HG03469 (cell line): Measurements from ENCODE around the gene TAC3.
"Not testable (repeated sequence)": the region's sequence is repeated elsewhere in the genome, so short reads cannot be mapped to it uniquely, and the experiment has no call there.

Source experiments
- ATAC-seq: cut with Tn5 transposase; IDR thresholded peaks from one replicate; pipeline ENCODE4 v1.9.1; 2021; ENCODE audit warnings: mild to moderate bottlenecking, moderate library complexity, moderate number of reproducible peaks; ENCODE audit not compliant: unreplicated experiment

Gene TAC3

GRCh38 chr12:57039016-57039798, 22.9 kb upstream of the TAC3 start:
- no peak for ATAC-seq

DNA sequence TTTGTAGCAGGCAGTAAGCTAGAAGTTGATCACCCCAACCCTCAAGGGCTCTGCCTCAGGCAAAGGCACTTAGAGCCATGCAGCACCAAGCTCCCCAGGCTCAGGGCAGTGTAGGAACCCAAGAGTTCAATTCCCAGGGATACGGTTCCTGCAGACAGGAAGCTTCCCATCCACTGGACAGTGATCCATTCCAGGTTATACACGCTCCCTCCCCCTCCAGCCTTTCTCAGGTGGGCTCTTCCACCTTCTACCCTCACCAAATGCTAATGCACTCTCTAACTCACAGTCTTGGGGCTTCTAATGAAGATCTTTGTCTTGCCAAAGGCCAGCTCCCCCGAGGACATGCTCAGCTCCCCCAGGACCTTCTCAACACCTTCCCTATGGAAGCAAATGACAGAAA, 20.9 kb upstream of the TAC3 start:
- no peak for ATAC-seq

DNA sequence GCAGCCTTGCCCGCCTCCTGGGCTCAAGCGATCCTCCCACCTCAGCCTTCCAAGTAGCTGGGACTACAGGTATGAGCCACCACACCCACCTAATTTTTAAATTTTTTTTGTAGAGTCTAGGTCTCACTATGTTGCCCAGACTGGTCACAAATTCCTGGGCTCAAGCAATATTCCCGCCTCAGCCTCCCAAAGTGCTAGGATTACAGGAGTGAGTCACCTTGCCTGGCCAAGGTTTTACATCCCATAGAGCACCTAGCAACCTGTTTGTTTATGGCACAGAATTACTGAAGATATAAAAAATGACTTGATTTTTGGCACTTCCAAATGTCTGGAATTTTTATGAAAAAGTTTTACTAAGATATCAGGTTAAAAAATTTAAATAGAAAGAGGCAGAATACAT, 17.1 kb upstream of the TAC3 start:
- ATAC-seq = no peak

DNA sequence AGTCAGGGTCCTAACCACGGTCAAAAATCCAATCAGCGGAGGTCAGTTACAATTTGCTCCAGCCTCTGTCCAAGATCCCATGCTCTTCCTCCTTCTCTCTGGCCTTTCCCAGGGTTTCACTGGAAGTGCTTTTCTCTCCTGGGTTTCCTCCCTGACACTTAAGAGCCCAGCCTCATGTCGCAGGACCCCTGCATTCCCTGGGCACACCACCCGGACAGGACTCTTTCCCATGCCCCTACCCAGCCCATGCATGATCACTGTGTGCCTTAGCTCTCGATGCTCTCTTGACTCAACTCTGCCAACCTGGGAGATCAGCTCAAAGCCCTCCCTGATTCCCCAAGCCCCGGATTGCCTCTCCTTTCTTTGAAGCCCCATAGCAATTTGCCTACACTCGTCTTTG, 15.5 kb upstream of the TAC3 start:
- ATAC-seq = no peak

DNA sequence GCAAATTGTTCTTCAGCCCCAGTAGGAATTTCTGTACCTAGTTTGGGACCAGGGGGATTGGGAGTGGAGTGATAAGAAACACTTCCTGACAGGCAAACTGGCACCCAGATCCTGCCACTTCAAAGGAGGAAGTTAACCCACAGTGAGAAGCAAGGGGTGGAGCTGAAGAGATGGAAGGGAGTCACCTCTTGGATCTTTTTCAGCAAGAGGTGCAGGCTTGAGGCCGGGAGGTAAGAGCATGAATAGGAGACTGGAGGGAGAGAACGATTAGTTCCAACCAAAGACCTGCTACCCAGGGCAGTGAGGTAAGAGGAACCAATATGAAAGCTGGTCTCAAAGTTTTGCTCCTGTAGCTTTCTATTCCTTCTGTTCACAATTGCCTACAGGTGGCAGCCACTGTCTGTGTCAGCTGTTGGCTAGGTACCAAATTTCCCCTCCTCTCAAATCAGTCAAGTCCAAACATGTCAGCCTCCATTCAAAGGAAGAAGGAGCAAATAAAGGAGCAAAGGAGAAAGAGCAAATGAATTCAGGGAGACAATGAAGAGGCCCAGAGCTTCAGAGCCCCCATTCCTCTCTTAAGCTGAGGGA, 14.9 kb upstream of the TAC3 start:
- ATAC-seq = no peak

DNA sequence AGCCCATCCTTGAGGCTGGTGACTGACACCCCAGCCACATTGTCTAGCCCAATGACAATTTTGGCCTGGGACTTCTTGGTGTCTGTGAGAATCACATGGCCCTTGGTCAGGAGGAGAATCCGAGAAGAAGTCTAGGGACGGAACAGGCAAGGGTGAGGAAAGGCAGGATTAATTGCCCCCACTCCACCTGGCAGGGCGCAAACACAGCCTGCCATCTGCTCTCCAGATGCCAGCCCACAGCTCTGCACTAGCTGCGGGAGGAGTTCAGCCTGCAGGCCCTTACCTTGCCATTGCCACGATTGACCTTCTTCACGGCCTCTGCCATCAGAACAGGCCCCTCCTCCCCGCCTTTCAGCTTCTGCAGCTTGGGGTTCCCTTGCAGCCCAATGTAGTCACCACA, 13.1 kb upstream of the TAC3 start:
- ATAC-seq = no peak

GRCh38 chr12:57027805-57028153, 11.4 kb upstream of the TAC3 start:
- ATAC-seq = no peak

- ATAC-seq = no peak
These were observed 10.9 kb upstream of the TAC3 start for GRCh38 chr12:57027011-57027804.

DNA sequence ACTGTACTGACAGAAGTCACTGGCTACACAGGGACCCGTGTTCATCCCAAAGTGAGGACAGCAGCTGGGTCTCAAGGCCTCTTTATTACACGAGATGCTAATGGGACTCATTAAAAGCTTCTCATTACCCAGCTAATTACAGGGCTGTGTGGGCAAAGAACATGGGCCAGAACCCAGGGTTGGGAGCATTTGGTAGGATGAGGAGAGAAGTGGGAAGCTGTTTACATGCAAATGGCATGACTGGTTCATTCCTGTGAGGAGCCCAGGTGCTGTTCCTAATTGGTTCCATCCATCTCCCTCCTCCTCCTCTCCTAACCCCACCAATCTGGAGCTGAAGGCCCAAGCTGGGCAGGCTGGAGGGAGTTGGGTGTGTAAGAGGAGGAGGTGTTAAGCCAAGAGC, 8.9 kb upstream of the TAC3 start:
- no peak for ATAC-seq

DNA sequence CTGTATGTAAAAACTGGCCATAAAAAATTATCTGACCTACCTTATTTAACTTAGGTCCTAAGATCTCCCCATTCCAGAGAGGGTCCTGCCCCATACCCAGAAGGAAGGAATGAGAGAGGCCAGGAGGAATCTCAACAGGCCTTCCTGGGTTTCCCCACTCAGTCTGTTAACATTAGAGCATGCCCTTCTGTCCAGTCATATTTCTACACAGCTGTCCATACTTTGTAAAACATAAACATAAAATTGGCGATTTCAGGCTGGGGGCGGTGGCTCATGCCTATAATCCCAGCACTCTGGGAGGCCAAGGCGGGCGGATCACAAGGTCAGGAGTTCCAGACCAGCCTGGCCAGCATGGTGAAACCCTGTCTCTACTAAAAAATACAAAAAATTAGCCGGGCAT, 6.0 kb upstream of the TAC3 start:
- not testable (repeated sequence) for ATAC-seq

GRCh38 chr12:57019983-57020719, 3.8 kb upstream of the TAC3 start:
- no peak for ATAC-seq

DNA sequence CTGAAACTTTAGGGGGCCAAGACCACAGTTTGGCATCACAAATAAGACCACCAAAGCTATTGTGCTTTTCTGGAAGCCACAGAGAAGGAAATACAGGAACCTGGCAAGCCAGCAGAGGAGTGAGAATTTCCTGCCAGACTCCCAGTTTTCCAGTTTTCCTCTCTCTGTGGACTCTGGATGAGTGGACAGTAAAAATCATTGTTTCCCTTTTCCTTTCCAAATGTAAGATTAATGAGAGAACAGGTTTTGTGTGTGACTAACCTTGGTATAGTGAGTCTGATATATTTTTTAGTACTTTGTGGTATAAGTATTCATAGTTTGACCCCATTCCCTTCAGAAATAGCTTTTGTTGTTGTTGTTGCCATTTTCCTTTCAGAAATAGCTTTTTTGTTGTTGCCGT, 2.6 kb upstream of the TAC3 start:
- no peak for ATAC-seq

DNA sequence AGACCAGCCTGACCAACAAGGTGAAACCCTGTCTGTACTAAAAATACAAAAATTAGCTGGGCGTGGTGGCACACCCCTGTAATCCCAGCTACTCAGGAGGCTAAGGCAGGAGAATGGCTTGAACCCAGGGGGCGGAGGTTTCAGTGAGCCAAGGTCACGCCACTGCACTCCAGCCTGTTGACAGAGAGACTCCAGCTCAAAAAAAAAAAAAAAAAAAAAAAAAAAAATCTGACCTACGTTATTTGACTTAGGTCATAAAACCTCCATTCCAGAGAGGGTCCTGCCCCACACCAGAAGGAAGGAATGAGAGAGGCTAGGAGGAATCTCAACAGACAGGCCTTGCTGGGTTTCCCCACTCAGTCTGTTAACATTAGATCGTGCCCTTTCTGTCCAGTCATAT, 2.0 kb upstream of the TAC3 start:
- ATAC-seq = not testable (repeated sequence)

DNA sequence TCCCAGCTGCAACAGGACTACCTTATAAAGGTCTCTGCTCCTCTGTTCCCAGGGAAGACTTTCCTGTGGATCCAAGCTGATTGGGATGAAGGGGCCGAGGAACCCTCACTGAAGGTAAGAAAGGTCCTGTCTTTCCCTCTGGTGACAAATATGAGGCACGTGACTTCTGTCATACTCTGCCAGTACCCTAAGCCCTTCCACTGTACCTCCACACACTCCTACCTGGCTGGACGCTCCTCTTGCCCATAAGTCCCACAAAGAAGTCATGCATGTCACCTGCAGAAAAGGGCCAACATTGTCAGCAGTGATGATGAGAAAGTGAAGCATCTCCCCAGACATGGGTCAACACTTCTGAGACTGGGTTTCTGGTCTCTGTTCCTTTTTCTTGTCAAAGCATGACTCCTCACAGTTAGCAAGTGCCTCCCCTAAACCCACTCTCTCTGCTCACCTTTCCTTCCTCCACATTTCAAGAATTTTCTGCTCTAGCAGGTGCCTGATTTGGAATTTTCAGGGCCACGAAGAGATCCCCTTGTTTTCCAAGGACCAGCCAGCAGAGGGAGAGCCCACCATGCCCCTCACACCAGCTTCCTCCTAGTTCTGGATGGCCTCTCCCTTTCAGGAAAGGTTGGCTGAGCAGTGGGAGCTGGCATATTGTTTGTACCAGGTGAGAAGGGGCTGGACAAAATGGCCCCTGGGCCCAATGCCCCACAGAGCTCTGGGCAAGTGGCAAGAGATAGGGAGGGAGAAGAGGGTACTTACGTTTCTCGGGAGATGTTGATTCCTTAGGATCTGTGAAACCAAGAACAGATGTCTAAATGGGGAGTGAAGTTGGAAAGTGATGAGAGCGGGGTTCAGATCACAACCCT, 3.5 kb downstream of the TAC3 start:
- peak; percentile 69 for ATAC-seq

- no peak for ATAC-seq
These were observed 4.6 kb downstream of the TAC3 start for GRCh38 chr12:57011438-57012424.

DNA sequence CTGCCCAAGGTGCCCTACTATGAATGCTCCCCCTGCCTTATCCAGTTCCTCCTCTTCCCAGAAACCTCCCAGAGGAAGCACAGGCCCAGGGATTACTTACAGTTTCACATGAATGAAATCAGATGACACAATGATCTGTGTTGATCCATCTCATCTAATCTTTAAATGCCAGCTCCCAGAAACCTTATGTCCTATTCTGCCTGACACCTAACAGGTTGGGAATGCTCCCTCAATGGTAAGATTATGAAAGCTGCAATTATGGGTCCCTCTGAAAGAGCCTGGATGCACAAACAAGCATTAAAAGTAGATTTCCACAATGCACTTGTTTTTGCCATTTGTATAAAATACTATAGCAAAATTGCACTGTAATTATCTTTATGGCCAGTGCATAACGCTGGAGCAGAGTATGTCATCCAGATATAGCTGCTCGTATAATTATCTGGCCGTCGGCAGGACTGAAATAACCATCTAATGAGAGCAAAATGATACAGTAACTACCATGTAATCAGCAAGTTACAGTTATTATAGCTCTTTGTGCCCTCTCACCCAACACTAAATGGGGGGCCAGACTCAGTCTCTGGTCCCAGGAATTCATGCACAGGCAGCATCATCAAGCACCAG, 5.6 kb downstream of the TAC3 start:
- no peak for ATAC-seq

- ATAC-seq = no peak
These were observed 6.2 kb downstream of the TAC3 start for GRCh38 chr12:57009949-57010626.

DNA sequence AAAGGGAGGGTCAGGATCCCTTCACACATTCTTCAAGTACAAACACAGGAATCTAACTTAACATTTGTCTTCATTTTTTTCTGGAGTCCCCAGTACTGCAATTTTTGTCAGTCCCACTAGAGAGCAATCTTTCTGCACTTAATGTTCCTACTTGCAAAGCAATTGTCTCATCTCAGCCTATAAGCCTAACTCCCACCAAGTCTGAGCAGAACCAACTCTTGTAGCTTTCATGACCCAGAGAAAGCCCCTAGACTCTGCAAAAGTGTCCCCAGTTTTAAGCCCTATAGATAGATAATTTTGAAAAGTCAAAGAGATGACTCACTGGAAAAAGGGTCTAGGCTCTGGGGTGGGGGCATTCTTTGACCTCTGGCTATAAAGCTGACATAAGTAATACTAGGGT, 8.2 kb downstream of the TAC3 start:
- ATAC-seq = no peak
